Measurements from ENCODE around the gene ZGPAT. TPM values are rescaled to one million over a fixed set of nuclear protein-coding genes. Genes with fewer than 3 reads are reported as not detected.
A peak's percentile ranks its signal among the peaks of the same experiment; 100 is the strongest.

The ZGPAT gene
- total and polyA plus RNA-seq, 2 of the 13 experiments (the other 11 are each of a cell fraction or from before 2014, with no cell fraction given): 23.0 to 41.9 TPM

GRCh38 chr20:63738687-63739129, 30.9 kb downstream of the ZGPAT start (continued):
- TF ChIP-seq ZNF414 (CRISPR knock-in tag; IDR thresholded peaks at IDR 0.05): peak; percentile 60; the same call in 1 of the 2 replicates
- TF ChIP-seq, protein P1, sequence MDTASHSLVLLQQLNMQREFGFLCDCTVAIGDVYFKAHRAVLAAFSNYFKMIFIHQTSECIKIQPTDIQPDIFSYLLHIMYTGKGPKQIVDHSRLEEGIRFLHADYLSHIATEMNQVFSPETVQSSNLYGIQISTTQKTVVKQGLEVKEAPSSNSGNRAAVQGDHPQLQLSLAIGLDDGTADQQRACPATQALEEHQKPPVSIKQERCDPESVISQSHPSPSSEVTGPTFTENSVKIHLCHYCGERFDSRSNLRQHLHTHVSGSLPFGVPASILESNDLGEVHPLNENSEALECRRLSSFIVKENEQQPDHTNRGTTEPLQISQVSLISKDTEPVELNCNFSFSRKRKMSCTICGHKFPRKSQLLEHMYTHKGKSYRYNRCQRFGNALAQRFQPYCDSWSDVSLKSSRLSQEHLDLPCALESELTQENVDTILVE (CRISPR knock-in tag; IDR thresholded peaks at IDR 0.05): no peak
- TF ChIP-seq EED (CRISPR knock-in tag; IDR thresholded peaks at IDR 0.05): no peak
- peak; percentile 6; the same call in 1 of the 2 replicates for TF ChIP-seq ZNF263 (CRISPR knock-in tag; IDR thresholded peaks at IDR 0.05)
- TF ChIP-seq, protein P2, sequence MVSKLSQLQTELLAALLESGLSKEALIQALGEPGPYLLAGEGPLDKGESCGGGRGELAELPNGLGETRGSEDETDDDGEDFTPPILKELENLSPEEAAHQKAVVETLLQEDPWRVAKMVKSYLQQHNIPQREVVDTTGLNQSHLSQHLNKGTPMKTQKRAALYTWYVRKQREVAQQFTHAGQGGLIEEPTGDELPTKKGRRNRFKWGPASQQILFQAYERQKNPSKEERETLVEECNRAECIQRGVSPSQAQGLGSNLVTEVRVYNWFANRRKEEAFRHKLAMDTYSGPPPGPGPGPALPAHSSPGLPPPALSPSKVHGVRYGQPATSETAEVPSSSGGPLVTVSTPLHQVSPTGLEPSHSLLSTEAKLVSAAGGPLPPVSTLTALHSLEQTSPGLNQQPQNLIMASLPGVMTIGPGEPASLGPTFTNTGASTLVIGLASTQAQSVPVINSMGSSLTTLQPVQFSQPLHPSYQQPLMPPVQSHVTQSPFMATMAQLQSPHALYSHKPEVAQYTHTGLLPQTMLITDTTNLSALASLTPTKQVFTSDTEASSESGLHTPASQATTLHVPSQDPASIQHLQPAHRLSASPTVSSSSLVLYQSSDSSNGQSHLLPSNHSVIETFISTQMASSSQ (IDR thresholded peaks at IDR 0.05; ENCODE audit: low read depth): no peak
- TF ChIP-seq, protein P2 (CRISPR knock-in tag; IDR thresholded peaks at IDR 0.05; ENCODE audit: borderline replicate concordance): no peak
- no peak for TF ChIP-seq PBX3 (CRISPR knock-in tag; IDR thresholded peaks at IDR 0.05; ENCODE audit: borderline replicate concordance)
- TF ChIP-seq, protein P3, sequence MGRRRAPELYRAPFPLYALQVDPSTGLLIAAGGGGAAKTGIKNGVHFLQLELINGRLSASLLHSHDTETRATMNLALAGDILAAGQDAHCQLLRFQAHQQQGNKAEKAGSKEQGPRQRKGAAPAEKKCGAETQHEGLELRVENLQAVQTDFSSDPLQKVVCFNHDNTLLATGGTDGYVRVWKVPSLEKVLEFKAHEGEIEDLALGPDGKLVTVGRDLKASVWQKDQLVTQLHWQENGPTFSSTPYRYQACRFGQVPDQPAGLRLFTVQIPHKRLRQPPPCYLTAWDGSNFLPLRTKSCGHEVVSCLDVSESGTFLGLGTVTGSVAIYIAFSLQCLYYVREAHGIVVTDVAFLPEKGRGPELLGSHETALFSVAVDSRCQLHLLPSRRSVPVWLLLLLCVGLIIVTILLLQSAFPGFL (CRISPR knock-in tag; IDR thresholded peaks at IDR 0.05): no peak
- no peak for TF ChIP-seq ZNF432 (CRISPR knock-in tag; IDR thresholded peaks at IDR 0.05; ENCODE audit: borderline replicate concordance)
- TF ChIP-seq, protein P4, sequence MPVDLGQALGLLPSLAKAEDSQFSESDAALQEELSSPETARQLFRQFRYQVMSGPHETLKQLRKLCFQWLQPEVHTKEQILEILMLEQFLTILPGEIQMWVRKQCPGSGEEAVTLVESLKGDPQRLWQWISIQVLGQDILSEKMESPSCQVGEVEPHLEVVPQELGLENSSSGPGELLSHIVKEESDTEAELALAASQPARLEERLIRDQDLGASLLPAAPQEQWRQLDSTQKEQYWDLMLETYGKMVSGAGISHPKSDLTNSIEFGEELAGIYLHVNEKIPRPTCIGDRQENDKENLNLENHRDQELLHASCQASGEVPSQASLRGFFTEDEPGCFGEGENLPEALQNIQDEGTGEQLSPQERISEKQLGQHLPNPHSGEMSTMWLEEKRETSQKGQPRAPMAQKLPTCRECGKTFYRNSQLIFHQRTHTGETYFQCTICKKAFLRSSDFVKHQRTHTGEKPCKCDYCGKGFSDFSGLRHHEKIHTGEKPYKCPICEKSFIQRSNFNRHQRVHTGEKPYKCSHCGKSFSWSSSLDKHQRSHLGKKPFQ (CRISPR knock-in tag; IDR thresholded peaks at IDR 0.05; ENCODE audit: insufficient replicate concordance): peak; percentile 20
- TF ChIP-seq ZNF30 (CRISPR knock-in tag; IDR thresholded peaks at IDR 0.05): no peak
- TF ChIP-seq WIZ (CRISPR knock-in tag; IDR thresholded peaks at IDR 0.05): no peak
- TF ChIP-seq NFKB2 (CRISPR knock-in tag; IDR thresholded peaks at IDR 0.05; ENCODE audit: borderline replicate concordance): no peak
- TF ChIP-seq ZBTB39 (CRISPR knock-in tag; IDR thresholded peaks at IDR 0.05): no peak
